ENCODE results near the gene BOLA1.

The BOLA1 gene

GRCh38 chr1:149925751-149926150, 26.4 kb downstream of the BOLA1 start:
- Histone ChIP-seq H3K23ac (ENCODE audit: low read length) (no peak overlapping the region), H3K14ac (ENCODE audit: low read length) (no peak overlapping the region), H3K36me3 (ENCODE audit: control insufficient read depth in 1 of 2, insufficient read depth in 2 of 2, low read length in 2 of 2) (peaks cover 27 to 52% of the 10 kb centered on the region in 2 experiments), H3K79me1 (ENCODE audit: low read length) (peaks cover 11% of the 10 kb centered on the region), H2BK120ac (ENCODE audit: insufficient read depth, low read length, poor library complexity) (no peak overlapping the region), H3K18ac (ENCODE audit: low read length) (no peak overlapping the region), H4K8ac (ENCODE audit: low read depth, low read length) (no peak overlapping the region), H3K27ac (ENCODE audit: low read depth, low read length) (no peak overlapping the region), H3K4me2 (ENCODE audit: low read length) (no peak overlapping the region), H3K4me1 (ENCODE audit: control insufficient read depth in 1 of 2, insufficient read depth in 2 of 2, low read length in 2 of 2) (peaks cover 7 to 10% of the 10 kb centered on the region in 2 experiments), H2BK5ac (ENCODE audit: low read depth, low read length, poor library complexity) (no peak overlapping the region), H2AFZ (ENCODE audit: insufficient read depth, low read length, poor library complexity) (no peak overlapping the region), H3K4me3 (ENCODE audit: low read depth, low read length) (no peak overlapping the region), H4K12ac (ENCODE audit: low read depth, low read length) (no peak overlapping the region), H3K9ac (ENCODE audit: low read length) (no peak overlapping the region), H2AK5ac (ENCODE audit: low read length) (no peak overlapping the region), H2BK12ac (ENCODE audit: low read length) (no peak overlapping the region), H3K27me3 (ENCODE audit: insufficient read depth, low read length) (no peaks in the 10 kb centered on the region), H3K9me3 (ENCODE audit: insufficient read depth, low read depth, low read length) (no peaks in the 10 kb centered on the region), H3K4ac (ENCODE audit: low read depth, low read length) (peak overlapping the region; percentile 1), H3K79me2 (ENCODE audit: control insufficient read depth, insufficient read depth, low read length, poor library complexity) (peaks cover 8% of the 10 kb centered on the region), H4K91ac (ENCODE audit: low read depth, low read length) (no peak overlapping the region)
- WGBS (ENCODE audit: extremely low coverage, insufficient coverage, insufficient read length) = no CpG with 5 or more reads among the region's 2 CpGs
- DNase-seq = no peak

GRCh38 chr1:149926296-149926695, 26.9 kb downstream of the BOLA1 start:
- H3K23ac ChIP-seq (ENCODE audit: low read length) = no peak overlapping the region
- peaks cover 30 to 57% of the 10 kb centered on the region in 2 experiments for H3K36me3 ChIP-seq (ENCODE audit: control insufficient read depth in 1 of 2, insufficient read depth in 2 of 2, low read length in 2 of 2)
- H3K4me1 ChIP-seq (ENCODE audit: control insufficient read depth in 1 of 2, insufficient read depth in 2 of 2, low read length in 2 of 2) = peaks cover 7 to 10% of the 10 kb centered on the region in 2 experiments
- peaks cover 8% of the 10 kb centered on the region for H3K79me2 ChIP-seq (ENCODE audit: control insufficient read depth, insufficient read depth, low read length, poor library complexity)
- H3K4ac ChIP-seq (ENCODE audit: low read depth, low read length) = peak overlapping the region; percentile 1
- no peak overlapping the region for H2BK120ac ChIP-seq (ENCODE audit: insufficient read depth, low read length, poor library complexity)
- no peak overlapping the region for H3K14ac ChIP-seq (ENCODE audit: low read length)
- no peaks in the 10 kb centered on the region for H3K9me3 ChIP-seq (ENCODE audit: insufficient read depth, low read depth, low read length)
- H4K91ac ChIP-seq (ENCODE audit: low read depth, low read length) = no peak overlapping the region
- no peak overlapping the region for H2BK12ac ChIP-seq (ENCODE audit: low read length)
- H3K4me3 ChIP-seq (ENCODE audit: low read depth, low read length) = no peak overlapping the region
- no peaks in the 10 kb centered on the region for H3K27me3 ChIP-seq (ENCODE audit: insufficient read depth, low read length)
- H3K27ac ChIP-seq (ENCODE audit: low read depth, low read length) = no peak overlapping the region
- H4K8ac ChIP-seq (ENCODE audit: low read depth, low read length) = no peak overlapping the region
- WGBS (ENCODE audit: extremely low coverage, insufficient coverage, insufficient read length) = no CpG with 5 or more reads among the region's 9 CpGs
- no peak overlapping the region for H4K12ac ChIP-seq (ENCODE audit: low read depth, low read length)
- no peak overlapping the region for H3K18ac ChIP-seq (ENCODE audit: low read length)
- no peak overlapping the region for H2AFZ ChIP-seq (ENCODE audit: insufficient read depth, low read length, poor library complexity)
- H3K79me1 ChIP-seq (ENCODE audit: low read length) = peaks cover 11% of the 10 kb centered on the region
- no peak overlapping the region for H3K9ac ChIP-seq (ENCODE audit: low read length)
- H2AK5ac ChIP-seq (ENCODE audit: low read length) = no peak overlapping the region
- H3K4me2 ChIP-seq (ENCODE audit: low read length) = no peak overlapping the region
- no peak for DNase-seq
- no peak overlapping the region for H2BK5ac ChIP-seq (ENCODE audit: low read depth, low read length, poor library complexity)

- no peak overlapping the region for H3K23ac ChIP-seq (ENCODE audit: low read length)
- H3K4me1 ChIP-seq (ENCODE audit: control insufficient read depth in 1 of 2, insufficient read depth in 2 of 2, low read length in 2 of 2) = peaks cover 7 to 10% of the 10 kb centered on the region in 2 experiments
Measured at GRCh38 chr1:149927056-149927562, 27.7 kb downstream of the BOLA1 start.

DNA sequence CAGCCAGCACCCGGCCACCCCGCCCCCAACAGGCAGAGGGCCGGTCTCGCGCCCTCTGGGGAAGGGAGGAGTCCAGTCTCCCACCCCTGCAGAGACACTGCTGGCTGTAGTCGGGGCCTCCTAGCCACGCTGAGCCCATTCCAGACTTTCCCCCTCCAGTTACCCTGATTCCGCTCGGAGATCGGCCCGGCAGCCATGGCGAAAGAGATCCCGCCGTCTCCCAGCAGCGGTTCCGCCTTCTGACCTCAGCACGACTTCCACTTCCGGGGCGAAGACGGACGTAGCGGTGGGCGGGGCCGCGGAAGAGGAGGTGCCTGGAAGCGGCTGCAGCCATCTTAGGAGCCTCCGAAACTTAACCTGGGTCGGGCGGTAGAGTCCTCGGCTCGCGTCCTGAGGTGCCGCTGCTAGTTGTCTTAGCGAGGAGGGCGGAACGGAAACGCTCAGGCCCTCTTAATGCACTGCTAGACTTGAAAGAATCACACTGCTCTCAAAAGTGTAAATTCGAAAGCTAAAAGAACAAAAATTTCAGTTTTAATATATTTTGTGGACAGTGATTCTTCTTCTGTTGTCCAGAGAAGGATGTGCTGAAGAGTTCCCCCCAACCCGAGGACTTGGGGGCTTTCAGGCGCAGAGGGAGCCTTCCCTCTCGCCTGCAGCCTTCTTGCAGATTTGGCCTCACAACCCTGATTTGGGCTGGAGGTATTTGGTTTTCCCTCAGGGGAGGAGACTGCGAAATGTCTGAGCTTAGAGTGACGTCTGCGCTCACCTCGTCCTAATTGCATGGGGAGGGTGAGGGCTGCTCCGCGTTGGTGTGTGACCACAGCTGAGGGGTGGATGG, 28.4 kb downstream of the BOLA1 start, which contains the start of gene SF3B4:
SF3B4 (minus strand) TSS at position 241 of the 838 bp plus-strand sequence; CDS start at position 197, 44 bp downstream.
- DNase-seq = peak; percentile 94 to 97
- peak within 1 kb of the TSS; percentile 92 for H3K4ac ChIP-seq (ENCODE audit: low read depth, low read length)
- peak within 1 kb of the TSS; percentile 86 for H2AFZ ChIP-seq (ENCODE audit: insufficient read depth, low read length, poor library complexity)
- peak within 1 kb of the TSS; percentile 37 for H2BK12ac ChIP-seq (ENCODE audit: low read length)
- H4K8ac ChIP-seq (ENCODE audit: low read depth, low read length) = peak within 1 kb of the TSS; percentile 94
- H3K27ac ChIP-seq (ENCODE audit: low read depth, low read length) = peak within 1 kb of the TSS; percentile 95
- peaks cover 7 to 10% of the 10 kb centered on the region in 2 experiments for H3K4me1 ChIP-seq (ENCODE audit: control insufficient read depth in 1 of 2, insufficient read depth in 2 of 2, low read length in 2 of 2)
- peak within 1 kb of the TSS; percentile 77 for H2BK5ac ChIP-seq (ENCODE audit: low read depth, low read length, poor library complexity)
- peak within 1 kb of the TSS; percentile 86 for H4K12ac ChIP-seq (ENCODE audit: low read depth, low read length)
- no CpG with 5 or more reads among the region's 47 CpGs for WGBS (ENCODE audit: extremely low coverage, insufficient coverage, insufficient read length)
- peak within 1 kb of the TSS; percentile 95 for H3K4me3 ChIP-seq (ENCODE audit: low read depth, low read length)
- peak within 1 kb of the TSS; percentile 96 for H3K14ac ChIP-seq (ENCODE audit: low read length)
- H3K79me2 ChIP-seq (ENCODE audit: control insufficient read depth, insufficient read depth, low read length, poor library complexity) = peaks cover 8% of the 10 kb centered on the region
- peak within 1 kb of the TSS; percentile 19 for H2BK120ac ChIP-seq (ENCODE audit: insufficient read depth, low read length, poor library complexity)
- H2AK5ac ChIP-seq (ENCODE audit: low read length) = peak within 1 kb of the TSS; percentile 71
- peak within 1 kb of the TSS; percentile 89 for H4K91ac ChIP-seq (ENCODE audit: low read depth, low read length)
- H3K18ac ChIP-seq (ENCODE audit: low read length) = peak within 1 kb of the TSS; percentile 78
- H3K36me3 ChIP-seq (ENCODE audit: control insufficient read depth in 1 of 2, insufficient read depth in 2 of 2, low read length in 2 of 2) = peaks cover 29 to 61% of the 10 kb centered on the region in 2 experiments
- H3K4me2 ChIP-seq (ENCODE audit: low read length) = peak within 1 kb of the TSS; percentile 74
- no peaks in the 10 kb centered on the region for H3K27me3 ChIP-seq (ENCODE audit: insufficient read depth, low read length)
- H3K79me1 ChIP-seq (ENCODE audit: low read length) = peaks cover 11% of the 10 kb centered on the region
- H3K9me3 ChIP-seq (ENCODE audit: insufficient read depth, low read depth, low read length) = no peaks in the 10 kb centered on the region
- H3K23ac ChIP-seq (ENCODE audit: low read length) = no peak within 1 kb of the TSS
- peak within 1 kb of the TSS; percentile 98 for H3K9ac ChIP-seq (ENCODE audit: low read length)

More at GRCh38 chr1:149927056-149927562, 27.7 kb downstream of the BOLA1 start:
- Histone ChIP-seq H3K18ac (ENCODE audit: low read length) (peak overlapping the region; percentile 78), H3K4me2 (ENCODE audit: low read length) (peak overlapping the region; percentile 74), H3K4ac (ENCODE audit: low read depth, low read length) (peak overlapping the region; percentile 92), H4K8ac (ENCODE audit: low read depth, low read length) (peak overlapping the region; percentile 94), H3K9ac (ENCODE audit: low read length) (peak overlapping the region; percentile 98), H2BK120ac (ENCODE audit: insufficient read depth, low read length, poor library complexity) (peak overlapping the region; percentile 19), H3K36me3 (ENCODE audit: control insufficient read depth in 1 of 2, insufficient read depth in 2 of 2, low read length in 2 of 2) (peaks cover 32 to 63% of the 10 kb centered on the region in 2 experiments), H2AFZ (ENCODE audit: insufficient read depth, low read length, poor library complexity) (no peak overlapping the region), H2BK5ac (ENCODE audit: low read depth, low read length, poor library complexity) (peak overlapping the region; percentile 77), H2AK5ac (ENCODE audit: low read length) (peak overlapping the region; percentile 71), H2BK12ac (ENCODE audit: low read length) (peak overlapping the region; percentile 37), H4K91ac (ENCODE audit: low read depth, low read length) (peak overlapping the region; percentile 89), H3K79me1 (ENCODE audit: low read length) (peaks cover 11% of the 10 kb centered on the region), H3K27me3 (ENCODE audit: insufficient read depth, low read length) (no peaks in the 10 kb centered on the region), H3K14ac (ENCODE audit: low read length) (peak overlapping the region; percentile 66), H3K9me3 (ENCODE audit: insufficient read depth, low read depth, low read length) (no peaks in the 10 kb centered on the region), H3K27ac (ENCODE audit: low read depth, low read length) (peak overlapping the region; percentile 71), H3K4me3 (ENCODE audit: low read depth, low read length) (peak overlapping the region; percentile 95), H3K79me2 (ENCODE audit: control insufficient read depth, insufficient read depth, low read length, poor library complexity) (peaks cover 8% of the 10 kb centered on the region), H4K12ac (ENCODE audit: low read depth, low read length) (peak overlapping the region; percentile 40)
- peak in 1 of 2 donors; percentile 27 for DNase-seq
- no CpG with 5 or more reads among the region's 10 CpGs for WGBS (ENCODE audit: extremely low coverage, insufficient coverage, insufficient read length)

Measured in trophoblast cell (in vitro differentiated cells and primary cell).